ENCODE results near the gene NOC2L.

NOC2L gene

GRCh38 chr1:927234-927633 lies 31.8 kb downstream of the NOC2L start:
- DNase-seq: no peak

- DNase-seq: no peak
Observed at GRCh38 chr1:925561-926421, 33.3 kb downstream of the NOC2L start.

- no peak for DNase-seq
Observed at GRCh38 chr1:924656-925560, 34.1 kb downstream of the NOC2L start.

- DNase-seq: no peak
Observed at GRCh38 chr1:923991-924655, 34.9 kb downstream of the NOC2L start.

GRCh38 chr1:923131-923990 lies 35.7 kb downstream of the NOC2L start, which contains the start of gene SAMD11:
Gene SAMD11 (plus strand): TSS chr1:923923. CDS start chr1:924432, 509 bp downstream.
- no peak for DNase-seq

- DNase-seq: peak; percentile 66
Observed at GRCh38 chr1:921011-921837, 37.8 kb downstream of the NOC2L start.

GRCh38 chr1:920521-920920 lies 38.5 kb downstream of the NOC2L start:
- no peak for DNase-seq

GRCh38 chr1:920010-920409 lies 39.0 kb downstream of the NOC2L start:
- DNase-seq: no peak

- DNase-seq: no peak
Observed at GRCh38 chr1:919271-919872, 39.7 kb downstream of the NOC2L start.

GRCh38 chr1:918843-919242 lies 40.2 kb downstream of the NOC2L start:
- DNase-seq: no peak

- no peak for DNase-seq
Observed at GRCh38 chr1:918353-918752, 40.7 kb downstream of the NOC2L start.

GRCh38 chr1:917466-918091 lies 41.5 kb downstream of the NOC2L start:
- DNase-seq: no peak

- DNase-seq: no peak
Observed at GRCh38 chr1:917076-917459, 42.0 kb downstream of the NOC2L start.

GRCh38 chr1:916173-917075 lies 42.6 kb downstream of the NOC2L start:
- peak; percentile 46 for DNase-seq

GRCh38 chr1:915295-916172 lies 43.5 kb downstream of the NOC2L start:
- no peak for DNase-seq

- DNase-seq: no peak
Observed at GRCh38 chr1:914891-915280, 44.2 kb downstream of the NOC2L start.

- DNase-seq: no peak
Observed at GRCh38 chr1:914131-914890, 44.7 kb downstream of the NOC2L start.
